SK-N-SH (cell line): Measurements from ENCODE around the gene NTM. TPM values are rescaled to one million over a fixed set of nuclear protein-coding genes. Genes with fewer than 3 reads are reported as not detected.

Experiments
- CTCF ChIA-PET: fragments of 300-600, 350-600 bp; formaldehyde crosslinking; extraction: SDS; loops from one replicate; lab custom pipeline; 2021; lab: Yijun Ruan, JAX
- POLR2A ChIA-PET: fragments of 350-600 bp; sonication (Branson Sonifier 250); formaldehyde crosslinking; extraction: SDS; loops from one replicate; lab custom pipeline; 2020; ENCODE audit warnings: antibody characterized with exemption, inconsistent platforms; lab: Yijun Ruan, JAX
- DNase-seq: peaks from one replicate; pipeline ENCODE4 v3.0.0; 2012
- H2AFZ ChIP-seq: fragments of 200-600 bp; sonication (generic); 2 replicates; pipeline ENCODE4 v1.8.1; 2016; ENCODE audit warnings: antibody characterized with exemption, mild to moderate bottlenecking, low read depth
- H3F3A ChIP-seq: fragments of 200-600 bp; sonication (generic); replicated peaks from 2 replicates; pipeline ENCODE3; 2016; ENCODE audit warnings: antibody characterized with exemption, mild to moderate bottlenecking; ENCODE audit not compliant: insufficient read depth
- H3K27ac ChIP-seq, 2 experiments: fragments of 200-500 bp in 1 of 2; fragments of 200-600 bp in 1 of 2; sonication (Bioruptor generic) in 1 of 2; sonication (generic), shearing (Covaris generic) in 1 of 2; 2 replicates each; pipeline versions ENCODE4 v1.5.1 to v1.6.1; 2014 to 2016; ENCODE audit warnings: low read depth in 2 of 2, inconsistent platforms in 1 of 2, low read length in 1 of 2, mild to moderate bottlenecking in 1 of 2, mixed read lengths in 1 of 2
- H3K27me3 ChIP-seq: fragments of 200-600 bp; sonication (generic), shearing (Covaris generic); 2 replicates; pipeline ENCODE4 v1.6.1; 2016; ENCODE audit warnings: mixed run types; ENCODE audit not compliant: insufficient read depth
- H3K36me3 ChIP-seq, 2 experiments: fragments of 200-500 bp in 1 of 2; fragments of 200-600 bp in 1 of 2; sonication (Bioruptor generic) in 1 of 2; sonication (generic) in 1 of 2; replicated peaks in 1 of 2; 2 replicates each; pipeline versions ENCODE3 to v1.5.1; 2014 to 2016; ENCODE audit warnings: low read length in 1 of 2, mild to moderate bottlenecking in 1 of 2; ENCODE audit not compliant: insufficient read depth in 2 of 2, control insufficient read depth in 1 of 2
- H3K4me1 ChIP-seq, 2 experiments: fragments of 200-500 bp in 1 of 2; fragments of 200-600 bp in 1 of 2; sonication (Bioruptor generic) in 1 of 2; sonication (generic), shearing (Covaris generic) in 1 of 2; 2 replicates each; pipeline versions ENCODE4 v1.5.1 to v1.6.1; 2014 to 2016; ENCODE audit warnings: low read depth in 1 of 2, low read length in 1 of 2, mixed run types in 1 of 2; ENCODE audit not compliant: insufficient read depth in 2 of 2, control insufficient read depth in 1 of 2
- H3K4me2 ChIP-seq: fragments of 200-600 bp; sonication (generic), shearing (Covaris generic); 2 replicates; pipeline ENCODE4 v1.6.1; 2017; ENCODE audit warnings: mixed run types
- H3K4me3 ChIP-seq, 2 experiments: fragments of 200-500 bp in 1 of 2; fragments of 200-600 bp in 1 of 2; sonication (Bioruptor generic) in 1 of 2; sonication (generic), shearing (Covaris generic) in 1 of 2; 2 replicates each; pipeline versions ENCODE4 v1.5.1 to v1.8.1; 2014 to 2016; ENCODE audit warnings: low read depth in 2 of 2, inconsistent platforms in 1 of 2, low read length in 1 of 2, mild to moderate bottlenecking in 1 of 2, mixed read lengths in 1 of 2, moderate library complexity in 1 of 2
- H3K79me2 ChIP-seq: fragments of 200-600 bp; sonication (generic); 2 replicates; pipeline ENCODE4 v1.8.1; 2017; ENCODE audit warnings: mild to moderate bottlenecking; ENCODE audit not compliant: insufficient read depth
- H3K9ac ChIP-seq: fragments of 200-600 bp; sonication (generic); 2 replicates; pipeline ENCODE4 v1.6.1; 2017; ENCODE audit warnings: mixed run types
- H3K9me2 ChIP-seq: fragments of 200-600 bp; sonication (generic); 2 replicates; pipeline ENCODE4 v1.6.1; 2017; ENCODE audit warnings: mixed run types
- H3K9me3 ChIP-seq: fragments of 200-600 bp; sonication (generic); 2 replicates; pipeline ENCODE4 v1.6.1; 2017; ENCODE audit warnings: mixed run types, mild to moderate bottlenecking, moderate library complexity
- H4K20me1 ChIP-seq: fragments of 200-600 bp; sonication (generic); 2 replicates; pipeline ENCODE4 v1.6.1; 2017; ENCODE audit warnings: mild to moderate bottlenecking, mixed run types; ENCODE audit not compliant: insufficient read depth
- CHD2 ChIP-seq: fragments of 150-350 bp; IDR thresholded peaks from 2 replicates; pipeline ENCODE4 v1.6.1; 2018; ENCODE audit warnings: low read length; ENCODE audit not compliant: partially characterized antibody
- ELF1 ChIP-seq: IDR thresholded peaks from 2 replicates; pipeline ENCODE4 v1.4.0; 2012
- EZH2phosphoT487 ChIP-seq: fragments of 200-600 bp; sonication (generic); IDR thresholded peaks from 2 replicates; pipeline ENCODE4 v1.6.1; 2017; ENCODE audit warnings: low read depth, mixed run types, mild to moderate bottlenecking, antibody characterized with exemption, moderate library complexity, borderline replicate concordance
- FOSL2 ChIP-seq: IDR thresholded peaks from 2 replicates; pipeline ENCODE4 v1.4.0; 2012; ENCODE audit warnings: low read depth, mild to moderate bottlenecking, moderate library complexity, borderline replicate concordance
- FOXJ3 ChIP-seq: sonication (generic); formaldehyde crosslinking; IDR thresholded peaks from 2 replicates; pipeline ENCODE4 v1.5.1; 2020; ENCODE audit warnings: mild to moderate bottlenecking, missing genetic modification reagents
- GABPA ChIP-seq: IDR thresholded peaks from 2 replicates; pipeline ENCODE4 v1.4.0; 2012; ENCODE audit warnings: low read depth, mild to moderate bottlenecking
- NFIC ChIP-seq: IDR thresholded peaks from 2 replicates; pipeline ENCODE4 v1.4.0; 2012; ENCODE audit warnings: borderline replicate concordance
- NRF1 ChIP-seq: IDR thresholded peaks from 2 replicates; pipeline ENCODE4 v1.6.1; 2012; ENCODE audit warnings: low read depth, mild to moderate bottlenecking, low read length
- POLR2AphosphoS5 ChIP-seq: IDR thresholded peaks from 2 replicates; pipeline ENCODE4 v1.6.1; 2012; ENCODE audit warnings: low read depth, low read length
- RFX5 ChIP-seq: IDR thresholded peaks from 2 replicates; pipeline ENCODE4 v1.6.1; 2012; ENCODE audit warnings: mild to moderate bottlenecking, improper control_type of control experiment, low read length
- RXRA ChIP-seq: IDR thresholded peaks from 2 replicates; pipeline ENCODE4 v1.4.0; 2012; ENCODE audit warnings: low read depth, mild to moderate bottlenecking, borderline replicate concordance
- TAF1 ChIP-seq: IDR thresholded peaks from 2 replicates; pipeline ENCODE4 v1.6.1; 2012; ENCODE audit warnings: low read depth, mild to moderate bottlenecking, low read length, moderate library complexity, borderline replicate concordance
- TCF12 ChIP-seq: IDR thresholded peaks from 2 replicates; pipeline ENCODE4 v1.4.0; 2012
- YY1 ChIP-seq: IDR thresholded peaks from 2 replicates; pipeline ENCODE4 v1.4.0; 2012; ENCODE audit warnings: low read depth, mild to moderate bottlenecking
- WGBS: methylation state at CpG from one replicate; pipeline ENCODE4 v1.1.6; 2017; ENCODE audit warnings: low lambda C conversion rate; 5-methylcytosine and 5-hydroxymethylcytosine counted together
- polyA plus RNA-seq, 3 experiments: library from polyadenylated mRNA; depleted of rRNA; stranded (reverse); fragments of >200 nt; gene quantifications; 2 replicates each; pipeline ENCODE4 v1.2.3, GENCODE V29; 2012
- TF ChIP-seq, protein P1 (sequence below): IDR thresholded peaks from 2 replicates; pipeline ENCODE4 v1.4.0; 2012; ENCODE audit warnings: low read depth
- TF ChIP-seq, protein P2 (sequence below): fragments of 200-600 bp; sonication (generic); IDR thresholded peaks from 2 replicates; pipeline ENCODE4 v1.6.1; 2017; ENCODE audit warnings: antibody characterized with exemption, mild to moderate bottlenecking, moderate library complexity
- TF ChIP-seq, protein P3 (sequence below): IDR thresholded peaks from 2 replicates; pipeline ENCODE4 v1.6.1; 2012; ENCODE audit warnings: mild to moderate bottlenecking, low read depth, low read length, moderate library complexity

Gene NTM
- polyA plus RNA-seq, 1 of the 3 experiments (the other 2 are of a cell fraction), result 20.0 TPM

DNA sequence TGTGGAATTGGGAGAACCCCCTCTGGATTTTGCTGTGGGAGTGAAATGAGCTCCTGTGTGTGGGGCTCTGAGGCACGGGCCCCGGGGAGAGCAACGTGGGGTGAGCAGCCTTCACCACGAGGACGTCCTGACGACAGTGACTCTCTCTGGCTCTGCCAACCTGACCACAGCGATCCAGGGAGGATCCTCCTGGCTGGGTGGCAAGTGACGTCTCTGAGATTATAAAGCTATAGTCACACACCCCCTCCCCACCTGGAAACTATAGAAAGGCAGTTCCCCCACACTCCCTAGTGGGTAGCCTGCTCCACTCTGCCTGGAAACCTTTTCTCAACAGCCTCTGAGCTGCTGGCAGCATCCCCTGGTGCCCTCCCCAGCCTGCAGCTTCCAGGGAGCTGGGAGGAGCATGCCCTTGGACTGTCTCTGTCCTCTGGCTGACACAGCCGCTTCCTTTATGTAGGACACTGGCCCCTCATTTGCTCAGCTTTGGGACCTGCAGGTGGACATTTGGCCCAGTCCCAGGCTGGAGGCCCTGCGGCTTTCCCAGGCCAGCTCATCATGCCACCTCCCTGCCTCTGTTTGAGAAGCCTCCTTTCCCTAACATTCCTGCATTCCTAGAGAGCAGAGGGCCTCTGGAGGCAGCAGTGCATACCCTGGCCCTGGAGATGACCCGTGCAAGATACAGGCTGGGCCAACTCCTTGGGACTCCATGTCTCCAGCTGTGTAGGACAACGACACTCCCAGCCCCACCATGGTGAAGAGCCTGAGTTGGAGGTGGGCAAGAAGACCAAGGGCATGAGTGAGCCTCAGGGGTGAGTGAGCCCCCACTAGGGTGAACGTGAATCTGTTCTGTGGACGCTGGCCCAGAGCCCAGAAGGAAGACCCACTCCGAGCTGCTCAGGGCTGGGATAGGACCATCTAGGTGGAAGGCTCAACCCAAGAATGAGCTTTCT, 314.0 kb downstream of the NTM start:
- no peak overlapping the region for H3K9ac ChIP-seq
- DNase-seq, result no peak
- peaks cover 5% of the 10 kb centered on the region; the same call in 1 of the 2 replicates for H3K27me3 ChIP-seq
- H3K4me1 ChIP-seq, result peaks cover 0 to 5% of the 10 kb centered on the region in 2 experiments; a peak in 2 of 4 replicates
- H3K27ac ChIP-seq, result no peak overlapping the region
- H2AFZ ChIP-seq, result no peak overlapping the region
- POLR2A ChIA-PET, result no interaction called here
- no peaks in the 10 kb centered on the region for H3K9me2 ChIP-seq
- H3K4me2 ChIP-seq, result no peak overlapping the region
- CTCF ChIA-PET, result interaction anchor here (0.9 to 5.7 kb wide), 10 partner anchors 8 to 1380 kb away, joined by 3 to 49 read pairs (median 3); no protein-coding TSS in a partner anchor
- no peaks in the 10 kb centered on the region for H3K36me3 ChIP-seq
- H3K9me3 ChIP-seq, result no peaks in the 10 kb centered on the region
- no peaks in the 10 kb centered on the region for H4K20me1 ChIP-seq
- H3K79me2 ChIP-seq, result no peaks in the 10 kb centered on the region
- H3F3A ChIP-seq, result no peaks in the 10 kb centered on the region
- WGBS, result 53% methylated on average over 6 of the region's 15 CpGs
- no peak overlapping the region for H3K4me3 ChIP-seq
- TF ChIP-seq, protein P1, sequence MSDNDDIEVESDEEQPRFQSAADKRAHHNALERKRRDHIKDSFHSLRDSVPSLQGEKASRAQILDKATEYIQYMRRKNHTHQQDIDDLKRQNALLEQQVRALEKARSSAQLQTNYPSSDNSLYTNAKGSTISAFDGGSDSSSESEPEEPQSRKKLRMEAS, result no peak
- TF ChIP-seq TCF12 (no peak), EZH2phosphoT487 (no peak), FOSL2 (no peak), FOXJ3 (no peak), NRF1 (no peak), NFIC (no peak), GABPA (no peak), CHD2 (no peak), RFX5 (no peak)
- TF ChIP-seq, protein P2, sequence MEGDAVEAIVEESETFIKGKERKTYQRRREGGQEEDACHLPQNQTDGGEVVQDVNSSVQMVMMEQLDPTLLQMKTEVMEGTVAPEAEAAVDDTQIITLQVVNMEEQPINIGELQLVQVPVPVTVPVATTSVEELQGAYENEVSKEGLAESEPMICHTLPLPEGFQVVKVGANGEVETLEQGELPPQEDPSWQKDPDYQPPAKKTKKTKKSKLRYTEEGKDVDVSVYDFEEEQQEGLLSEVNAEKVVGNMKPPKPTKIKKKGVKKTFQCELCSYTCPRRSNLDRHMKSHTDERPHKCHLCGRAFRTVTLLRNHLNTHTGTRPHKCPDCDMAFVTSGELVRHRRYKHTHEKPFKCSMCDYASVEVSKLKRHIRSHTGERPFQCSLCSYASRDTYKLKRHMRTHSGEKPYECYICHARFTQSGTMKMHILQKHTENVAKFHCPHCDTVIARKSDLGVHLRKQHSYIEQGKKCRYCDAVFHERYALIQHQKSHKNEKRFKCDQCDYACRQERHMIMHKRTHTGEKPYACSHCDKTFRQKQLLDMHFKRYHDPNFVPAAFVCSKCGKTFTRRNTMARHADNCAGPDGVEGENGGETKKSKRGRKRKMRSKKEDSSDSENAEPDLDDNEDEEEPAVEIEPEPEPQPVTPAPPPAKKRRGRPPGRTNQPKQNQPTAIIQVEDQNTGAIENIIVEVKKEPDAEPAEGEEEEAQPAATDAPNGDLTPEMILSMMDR, result no peak
- TF ChIP-seq, all 33 proteins: peak for 0

DNA sequence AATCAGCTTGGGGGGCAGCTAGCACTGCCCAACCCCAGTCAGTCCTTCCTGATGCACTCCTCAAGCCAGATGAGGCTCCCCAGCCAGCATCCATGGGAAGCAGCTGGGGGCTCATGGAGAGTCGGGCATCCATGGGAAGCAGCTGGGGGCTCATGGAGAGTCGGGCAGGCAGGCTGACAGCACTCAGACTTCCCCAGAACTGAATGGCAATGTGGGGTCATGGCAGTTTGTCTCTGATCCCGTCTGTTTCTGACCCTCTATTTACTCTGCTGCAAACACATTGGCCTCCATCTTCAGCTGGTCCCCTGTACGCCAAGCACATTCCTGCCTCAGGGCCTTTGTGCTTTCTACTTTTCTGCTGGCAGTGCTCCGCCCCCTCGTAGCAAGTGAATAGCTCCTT, 314.8 kb downstream of the NTM start:
- Histone ChIP-seq H3K4me1 (peaks cover 0 to 5% of the 10 kb centered on the region in 2 experiments; a peak in 2 of 4 replicates), H3K27me3 (peaks cover 5% of the 10 kb centered on the region; the same call in 1 of the 2 replicates), H4K20me1 (no peaks in the 10 kb centered on the region), H3K79me2 (no peaks in the 10 kb centered on the region), H3K9me3 (no peaks in the 10 kb centered on the region), H3K36me3 (no peaks in the 10 kb centered on the region), H3K4me2 (no peak overlapping the region), H2AFZ (no peak overlapping the region), H3K9me2 (no peaks in the 10 kb centered on the region), H3K4me3 (no peak overlapping the region), H3K9ac (no peak overlapping the region), H3F3A (no peaks in the 10 kb centered on the region), H3K27ac (no peak overlapping the region)
- POLR2A ChIA-PET, result no interaction called here
- no peak for DNase-seq
- TF ChIP-seq, protein P3, sequence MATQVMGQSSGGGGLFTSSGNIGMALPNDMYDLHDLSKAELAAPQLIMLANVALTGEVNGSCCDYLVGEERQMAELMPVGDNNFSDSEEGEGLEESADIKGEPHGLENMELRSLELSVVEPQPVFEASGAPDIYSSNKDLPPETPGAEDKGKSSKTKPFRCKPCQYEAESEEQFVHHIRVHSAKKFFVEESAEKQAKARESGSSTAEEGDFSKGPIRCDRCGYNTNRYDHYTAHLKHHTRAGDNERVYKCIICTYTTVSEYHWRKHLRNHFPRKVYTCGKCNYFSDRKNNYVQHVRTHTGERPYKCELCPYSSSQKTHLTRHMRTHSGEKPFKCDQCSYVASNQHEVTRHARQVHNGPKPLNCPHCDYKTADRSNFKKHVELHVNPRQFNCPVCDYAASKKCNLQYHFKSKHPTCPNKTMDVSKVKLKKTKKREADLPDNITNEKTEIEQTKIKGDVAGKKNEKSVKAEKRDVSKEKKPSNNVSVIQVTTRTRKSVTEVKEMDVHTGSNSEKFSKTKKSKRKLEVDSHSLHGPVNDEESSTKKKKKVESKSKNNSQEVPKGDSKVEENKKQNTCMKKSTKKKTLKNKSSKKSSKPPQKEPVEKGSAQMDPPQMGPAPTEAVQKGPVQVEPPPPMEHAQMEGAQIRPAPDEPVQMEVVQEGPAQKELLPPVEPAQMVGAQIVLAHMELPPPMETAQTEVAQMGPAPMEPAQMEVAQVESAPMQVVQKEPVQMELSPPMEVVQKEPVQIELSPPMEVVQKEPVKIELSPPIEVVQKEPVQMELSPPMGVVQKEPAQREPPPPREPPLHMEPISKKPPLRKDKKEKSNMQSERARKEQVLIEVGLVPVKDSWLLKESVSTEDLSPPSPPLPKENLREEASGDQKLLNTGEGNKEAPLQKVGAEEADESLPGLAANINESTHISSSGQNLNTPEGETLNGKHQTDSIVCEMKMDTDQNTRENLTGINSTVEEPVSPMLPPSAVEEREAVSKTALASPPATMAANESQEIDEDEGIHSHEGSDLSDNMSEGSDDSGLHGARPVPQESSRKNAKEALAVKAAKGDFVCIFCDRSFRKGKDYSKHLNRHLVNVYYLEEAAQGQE, result no peak
- TF ChIP-seq YY1, result no peak
- TF ChIP-seq FOXJ3, result no peak
- TF ChIP-seq TAF1, result no peak
- TF ChIP-seq, protein P1, result no peak
- no peak for TF ChIP-seq NRF1
- TF ChIP-seq POLR2AphosphoS5, result no peak
- TF ChIP-seq ELF1, result no peak
- no peak for TF ChIP-seq RXRA
- CTCF ChIA-PET, result interaction anchor here (1.0 to 5.7 kb wide), 8 partner anchors 8 to 1379 kb away, joined by 3 to 49 read pairs (median 3); no protein-coding TSS in a partner anchor
- WGBS, result 57% methylated on average over 3 of the region's 6 CpGs
